Stimulated activated naive CD8-positive, alpha-beta T cell treated with anti-CD3 and anti-CD28 coated beads, Interleukin-15, amount 100 ng/mL, for 72 hours (primary cell): ENCODE data around the gene PLPPR3.
"Not testable (repeated sequence)": the region's sequence is repeated elsewhere in the genome, so short reads cannot be mapped to it uniquely, and the experiment has no call there.

Experiments
- ATAC-seq: fragments of 150-1000 bp; cut with Tn5 transposase; 2 replicates; pipeline ENCODE4 v1.10.0; 2021; ENCODE audit warnings: mild to moderate bottlenecking, moderate library complexity
- DNase-seq, 2 donors: peaks; one replicate each; pipeline ENCODE4 v3.0.0; 2021 to 2022
- H3K27ac Mint-ChIP-seq, 2 donors: one replicate each; pipeline ENCODE4 v1.8.0; 2022; ENCODE audit warnings: mild to moderate bottlenecking in 2 of 2, mixed read lengths in 2 of 2, moderate library complexity in 2 of 2
- H3K27me3 Mint-ChIP-seq: one replicate; pipeline ENCODE4 v1.8.0; 2022; ENCODE audit warnings: mixed read lengths
- H3K4me1 Mint-ChIP-seq: one replicate; pipeline ENCODE4 v1.8.0; 2022; ENCODE audit warnings: mild to moderate bottlenecking, mixed read lengths
- H3K4me3 Mint-ChIP-seq, 2 donors: one replicate each; pipeline ENCODE4 v1.8.0; 2022; ENCODE audit warnings: mild to moderate bottlenecking in 2 of 2, mixed read lengths in 2 of 2, moderate library complexity in 1 of 2
- H3K9me3 Mint-ChIP-seq, 2 donors: one replicate each; pipeline ENCODE4 v1.8.0; 2022; ENCODE audit warnings: mixed read lengths in 2 of 2

The PLPPR3 gene

GRCh38 chr19:858868-859843, 37.4 kb upstream of the PLPPR3 start, which contains the start of gene CFD:
TSS of gene CFD (plus strand) at chr19:859664. CDS start at chr19:859690, 26 bp downstream.
- H3K4me3 Mint-ChIP-seq, result peak within 1 kb of the TSS; percentile 32 to 71
- H3K27me3 Mint-ChIP-seq, result peaks cover 55% of the 10 kb centered on the region
- H3K9me3 Mint-ChIP-seq, result no peaks in the 10 kb centered on the region
- H3K27ac Mint-ChIP-seq, result no peak within 1 kb of the TSS
- H3K4me1 Mint-ChIP-seq, result peaks cover 30% of the 10 kb centered on the region
- DNase-seq (no peak), ATAC-seq (no peak)

DNA sequence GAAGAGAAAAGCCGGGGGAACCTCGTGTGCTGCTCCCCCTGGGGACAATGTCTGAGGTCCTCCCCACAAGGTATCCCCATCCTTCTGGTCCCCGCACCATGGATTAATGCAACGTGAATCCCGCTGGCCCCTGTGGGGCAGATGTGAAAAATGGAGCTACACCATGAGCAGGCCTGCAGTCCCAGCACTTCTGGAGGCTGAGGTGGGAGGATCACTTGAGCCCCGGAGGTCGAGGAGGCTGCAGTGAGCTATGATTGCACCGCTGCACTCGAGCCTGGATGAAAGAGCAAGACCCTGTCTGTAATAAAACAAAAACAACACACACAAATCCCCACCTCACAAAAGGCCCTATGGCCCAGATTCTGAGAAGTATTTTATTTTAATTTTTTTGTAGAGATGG, 36.5 kb upstream of the PLPPR3 start:
- H3K4me3 Mint-ChIP-seq, result no peak overlapping the region
- H3K27ac Mint-ChIP-seq, result no peak overlapping the region
- H3K27me3 Mint-ChIP-seq, result peaks cover 55% of the 10 kb centered on the region
- ATAC-seq (no peak), DNase-seq (no peak)
- H3K9me3 Mint-ChIP-seq, result no peaks in the 10 kb centered on the region
- peaks cover 22% of the 10 kb centered on the region for H3K4me1 Mint-ChIP-seq

- H3K27me3 Mint-ChIP-seq, result peaks cover 60% of the 10 kb centered on the region
- H3K4me1 Mint-ChIP-seq, result peaks cover 7% of the 10 kb centered on the region
- no peaks in the 10 kb centered on the region for H3K9me3 Mint-ChIP-seq
- ATAC-seq, result peak; percentile 17
- H3K4me3 Mint-ChIP-seq, result no peak overlapping the region
- H3K27ac Mint-ChIP-seq, result no peak overlapping the region
- DNase-seq, result no peak
These were observed 33.9 kb upstream of the PLPPR3 start for GRCh38 chr19:855566-856120.

DNA sequence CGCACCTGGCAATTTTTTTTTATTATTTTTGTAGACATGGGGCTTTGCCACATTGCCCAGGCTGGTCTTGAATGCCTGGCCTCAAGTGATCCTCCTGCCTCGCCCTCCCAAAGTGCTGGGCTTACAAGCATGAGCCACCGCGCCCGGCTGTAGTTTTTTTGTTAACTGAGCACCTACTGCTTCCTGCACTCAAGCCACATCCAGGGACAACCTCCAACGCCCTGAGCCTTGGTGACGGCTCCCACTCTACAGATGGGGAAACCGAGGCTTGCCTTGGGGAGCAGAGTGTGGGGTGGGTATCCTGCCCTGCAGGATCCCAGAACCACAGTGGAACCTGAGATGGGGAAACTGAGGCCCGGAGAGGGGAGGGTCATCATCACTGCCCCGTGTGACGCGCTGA, 33.4 kb upstream of the PLPPR3 start:
- no peaks in the 10 kb centered on the region for H3K9me3 Mint-ChIP-seq
- no peak for DNase-seq
- no peak for ATAC-seq
- H3K4me3 Mint-ChIP-seq, result no peak overlapping the region
- H3K27me3 Mint-ChIP-seq, result peaks cover 60% of the 10 kb centered on the region
- no peak overlapping the region for H3K27ac Mint-ChIP-seq
- H3K4me1 Mint-ChIP-seq, result peaks cover 7% of the 10 kb centered on the region

- no peak for DNase-seq
- Mint-ChIP-seq H3K9me3 (no peaks in the 10 kb centered on the region), H3K27me3 (peaks cover 60% of the 10 kb centered on the region), H3K27ac (no peak overlapping the region), H3K4me3 (no peak overlapping the region), H3K4me1 (peaks cover 1% of the 10 kb centered on the region)
- ATAC-seq, result no peak
These were observed 32.8 kb upstream of the PLPPR3 start for GRCh38 chr19:854549-854948.

- not testable (repeated sequence) for H3K27ac Mint-ChIP-seq, H3K9me3 Mint-ChIP-seq, DNase-seq, H3K4me3 Mint-ChIP-seq, H3K4me1 Mint-ChIP-seq, ATAC-seq
- H3K27me3 Mint-ChIP-seq, result peaks cover 59% of the 10 kb centered on the region
These were observed 32.0 kb upstream of the PLPPR3 start for GRCh38 chr19:853614-854220.

- Mint-ChIP-seq H3K4me3 (no peak overlapping the region), H3K9me3 (no peaks in the 10 kb centered on the region), H3K27me3 (peaks cover 59% of the 10 kb centered on the region), H3K27ac (no peak overlapping the region), H3K4me1 (no peaks in the 10 kb centered on the region)
- ATAC-seq (peak; percentile 11), DNase-seq (no peak)
These were observed 31.3 kb upstream of the PLPPR3 start for GRCh38 chr19:853014-853585.

DNA sequence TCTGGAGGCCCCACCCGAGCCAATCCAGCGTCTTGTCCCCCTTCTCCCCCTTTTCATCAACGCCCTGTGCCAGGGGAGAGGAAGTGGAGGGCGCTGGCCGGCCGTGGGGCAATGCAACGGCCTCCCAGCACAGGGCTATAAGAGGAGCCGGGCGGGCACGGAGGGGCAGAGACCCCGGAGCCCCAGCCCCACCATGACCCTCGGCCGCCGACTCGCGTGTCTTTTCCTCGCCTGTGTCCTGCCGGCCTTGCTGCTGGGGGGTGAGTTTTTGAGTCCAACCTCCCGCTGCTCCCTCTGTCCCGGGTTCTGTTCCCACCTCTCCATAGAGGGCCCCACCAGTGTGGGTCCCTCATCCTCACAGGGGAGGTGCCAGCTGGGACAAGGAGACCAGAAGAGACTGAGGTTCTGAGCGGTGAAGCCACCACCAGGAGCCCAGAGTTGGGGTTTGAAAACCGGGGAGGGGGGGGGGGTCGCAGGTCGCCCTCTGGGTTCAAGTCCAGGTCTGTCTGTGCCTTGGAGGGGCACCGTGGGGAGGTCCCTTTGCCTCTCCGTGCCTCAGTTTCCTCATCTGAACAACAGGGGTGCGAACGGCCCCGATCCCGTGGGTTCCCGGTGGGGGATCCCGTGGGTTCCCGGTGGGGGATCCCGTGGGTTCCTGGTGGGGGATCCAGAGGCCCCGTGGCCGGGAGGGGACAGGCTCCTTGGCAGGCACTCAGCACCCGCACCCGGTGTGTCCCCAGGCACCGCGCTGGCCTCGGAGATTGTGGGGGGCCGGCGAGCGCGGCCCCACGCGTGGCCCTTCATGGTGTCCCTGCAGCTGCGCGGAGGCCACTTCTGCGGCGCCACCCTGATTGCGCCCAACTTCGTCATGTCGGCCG, 30.6 kb upstream of the PLPPR3 start, which contains the start of gene ELANE:
Gene ELANE, plus strand, starts transcription at position 168 of the 878 bp plus-strand sequence. Its CDS starts 26 bp downstream, at position 194.
- Mint-ChIP-seq H3K27me3 (peaks cover 59% of the 10 kb centered on the region), H3K4me1 (no peaks in the 10 kb centered on the region), H3K9me3 (no peaks in the 10 kb centered on the region), H3K4me3 (no peak within 1 kb of the TSS), H3K27ac (peak within 1 kb of the TSS in 1 of 2 donors; percentile 54)
- DNase-seq (no peak), ATAC-seq (peak; percentile 31)

- Mint-ChIP-seq H3K27me3 (peaks cover 68% of the 10 kb centered on the region), H3K9me3 (no peaks in the 10 kb centered on the region), H3K27ac (no peak overlapping the region), H3K4me1 (no peaks in the 10 kb centered on the region), H3K4me3 (no peak overlapping the region)
- ATAC-seq, result no peak
- DNase-seq, result no peak
These were observed 29.2 kb upstream of the PLPPR3 start for GRCh38 chr19:850979-851335.

GRCh38 chr19:850221-850978, 28.6 kb upstream of the PLPPR3 start:
- DNase-seq, result no peak
- ATAC-seq, result peak; percentile 52
- no peaks in the 10 kb centered on the region for H3K4me1 Mint-ChIP-seq
- no peaks in the 10 kb centered on the region for H3K9me3 Mint-ChIP-seq
- no peak overlapping the region for H3K4me3 Mint-ChIP-seq
- H3K27ac Mint-ChIP-seq, result no peak overlapping the region
- H3K27me3 Mint-ChIP-seq, result peaks cover 70% of the 10 kb centered on the region

DNA sequence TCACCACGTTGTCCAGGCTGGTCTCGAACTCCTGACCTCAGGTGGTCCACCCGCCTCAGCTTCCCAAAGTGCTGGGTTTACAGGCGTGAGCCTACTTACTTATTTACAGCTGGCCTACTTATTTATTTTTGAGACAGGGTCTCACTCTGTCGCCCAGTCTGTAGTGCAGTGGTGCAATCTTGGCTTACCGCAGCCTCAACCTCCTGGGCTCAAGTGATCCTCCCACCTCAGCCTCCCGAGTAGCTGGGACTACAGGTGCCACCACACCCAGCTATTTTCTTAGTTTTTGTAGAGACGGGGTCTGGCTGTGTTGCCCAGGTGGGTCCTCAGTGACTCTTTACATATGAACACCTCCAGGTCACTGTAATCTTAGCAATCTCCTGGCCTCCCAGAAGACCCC, 27.4 kb upstream of the PLPPR3 start:
- H3K4me3 Mint-ChIP-seq, ATAC-seq, H3K4me1 Mint-ChIP-seq, DNase-seq, H3K9me3 Mint-ChIP-seq, H3K27ac Mint-ChIP-seq: not testable (repeated sequence)
- peaks cover 82% of the 10 kb centered on the region for H3K27me3 Mint-ChIP-seq

DNA sequence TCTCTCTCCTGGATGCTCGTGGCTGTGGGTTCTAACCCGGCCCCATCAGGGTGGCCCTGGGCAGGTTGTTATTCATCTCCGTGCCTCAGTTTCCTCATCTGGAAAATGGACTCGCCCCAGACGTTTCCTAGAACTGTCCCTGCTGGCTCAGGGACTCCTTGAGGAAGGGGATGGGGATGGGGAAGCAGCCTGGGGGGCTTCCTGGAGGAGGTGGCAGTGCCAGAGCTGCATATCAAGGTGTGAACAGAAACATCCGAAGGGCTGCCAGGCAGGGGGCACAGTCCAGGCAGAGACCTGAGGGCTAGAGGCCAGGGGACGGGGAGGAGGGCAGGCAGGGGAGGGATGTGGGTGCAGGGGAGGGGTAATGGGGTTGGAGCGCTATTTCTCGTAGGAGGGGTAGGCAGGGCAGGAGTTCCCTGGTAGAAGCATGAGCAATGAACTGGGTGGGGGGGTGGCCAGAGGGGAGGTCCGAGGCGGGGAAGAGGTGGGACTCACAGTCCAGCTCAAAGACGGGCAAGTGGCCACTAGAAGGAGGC, 26.7 kb upstream of the PLPPR3 start:
- no peak for ATAC-seq
- Mint-ChIP-seq H3K4me1 (peaks cover 6% of the 10 kb centered on the region), H3K9me3 (no peaks in the 10 kb centered on the region), H3K4me3 (no peak overlapping the region), H3K27ac (no peak overlapping the region), H3K27me3 (peaks cover 89% of the 10 kb centered on the region)
- DNase-seq, result no peak

DNA sequence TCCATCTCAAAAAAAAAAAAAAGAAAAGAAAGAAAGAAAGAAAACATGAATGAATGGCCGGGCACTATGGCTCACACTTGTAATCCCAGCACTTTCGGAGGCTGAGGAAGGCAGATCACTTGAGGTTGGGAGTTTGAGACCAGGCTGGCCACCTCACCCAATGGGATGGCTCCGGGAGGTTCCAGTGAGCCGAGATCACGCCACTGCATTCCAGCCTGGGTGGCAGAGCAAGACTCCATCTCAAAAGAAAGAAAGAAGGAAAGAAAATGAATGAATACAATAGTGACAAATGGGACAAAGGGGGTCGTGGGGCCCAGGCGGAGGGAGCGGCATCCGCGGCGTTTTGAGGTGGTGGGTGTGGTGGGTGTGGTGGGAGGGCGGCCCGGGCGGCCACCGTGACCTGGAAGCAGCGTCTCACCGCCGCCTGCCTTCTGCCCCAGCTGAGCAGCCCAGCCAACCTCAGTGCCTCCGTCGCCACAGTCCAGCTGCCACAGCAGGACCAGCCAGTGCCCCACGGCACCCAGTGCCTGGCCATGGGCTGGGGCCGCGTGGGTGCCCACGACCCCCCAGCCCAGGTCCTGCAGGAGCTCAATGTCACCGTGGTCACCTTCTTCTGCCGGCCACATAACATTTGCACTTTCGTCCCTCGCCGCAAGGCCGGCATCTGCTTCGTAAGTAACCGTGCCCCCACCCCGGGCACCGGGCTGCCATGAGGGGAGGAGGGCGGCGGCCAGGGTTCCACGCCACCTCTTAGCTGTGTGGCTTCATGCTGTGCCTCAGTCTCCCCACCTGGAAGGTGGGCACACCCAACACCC, 24.2 kb upstream of the PLPPR3 start:
- peaks cover 10% of the 10 kb centered on the region for H3K4me1 Mint-ChIP-seq
- H3K27me3 Mint-ChIP-seq, result peaks cover 83% of the 10 kb centered on the region
- no peak overlapping the region for H3K4me3 Mint-ChIP-seq
- no peak overlapping the region for H3K27ac Mint-ChIP-seq
- H3K9me3 Mint-ChIP-seq, result no peaks in the 10 kb centered on the region
- no peak for DNase-seq
- no peak for ATAC-seq
